IMR-90 (cell line): Measurements from ENCODE around the gene CDC42EP4. TPM values are rescaled to one million over a fixed set of nuclear protein-coding genes. Genes with fewer than 3 reads are reported as not detected.

ENCODE experiments used
- ATAC-seq: fragments of 200-7000 bp; cut with Tn5 transposase; 2 replicates; pipeline ENCODE4 v1.9.1; 2020; ENCODE audit warnings: low read depth, mild to moderate bottlenecking, moderate library complexity
- Bru-seq: library from RNA; stranded (reverse); fragments of 400-500 nt; gene quantifications from one replicate; lab custom pipeline; 2021; lab: Mats Ljungman, UMichigan
- BruChase-seq, 2 experiments: library from RNA; stranded (reverse); fragments of 400-500 nt; gene quantifications; one replicate each; lab custom pipeline; 2021; lab: Mats Ljungman, UMichigan
- BruUV-seq: library from RNA; stranded (reverse); fragments of 400-500 nt; replicated peaks from 2 replicates; lab custom pipeline; 2021; lab: Mats Ljungman, UMichigan
- CTCF ChIA-PET: fragments of 300-600 bp; formaldehyde crosslinking; extraction: SDS; loops from one replicate; lab custom pipeline; 2021; ENCODE audit warnings: antibody characterized with exemption; lab: Yijun Ruan, JAX
- POLR2A ChIA-PET: fragments of 300-600 bp; sonication (Branson Sonifier 250); formaldehyde crosslinking; loops from one replicate; lab custom pipeline; 2022; ENCODE audit warnings: antibody characterized with exemption; ENCODE audit not compliant: unreplicated experiment; lab: Charles Lee
- DNase-seq: peaks from one replicate; pipeline ENCODE4 v3.0.0; 2013
- H2AFZ ChIP-seq: replicated peaks from 2 replicates; pipeline ENCODE3; 2013; ENCODE audit warnings: low read length, mild to moderate bottlenecking; ENCODE audit not compliant: poor library complexity
- H2AK5ac ChIP-seq: 2 replicates; pipeline ENCODE4 v1.6.1; 2013; ENCODE audit warnings: low read depth, low read length, inconsistent platforms
- H2AK9ac ChIP-seq: replicated peaks from 2 replicates; pipeline ENCODE3; 2013; ENCODE audit warnings: mild to moderate bottlenecking, low read depth, low read length, moderate library complexity; ENCODE audit not compliant: poor library complexity
- H2BK120ac ChIP-seq: 2 replicates; pipeline ENCODE4 v1.6.1; 2013; ENCODE audit warnings: low read depth, low read length, inconsistent platforms
- H2BK15ac ChIP-seq: 3 replicates; pipeline ENCODE4 v1.6.1; 2013; ENCODE audit warnings: low read depth, low read length, inconsistent platforms
- H2BK20ac ChIP-seq: 2 replicates; pipeline ENCODE4 v1.6.1; 2013; ENCODE audit warnings: low read depth, mild to moderate bottlenecking, inconsistent platforms, low read length, moderate library complexity
- H2BK5ac ChIP-seq: 2 replicates; pipeline ENCODE4 v1.6.1; 2013; ENCODE audit warnings: mild to moderate bottlenecking, low read depth, low read length, inconsistent platforms; ENCODE audit not compliant: poor library complexity, severe bottlenecking
- H3K14ac ChIP-seq: replicated peaks from 2 replicates; pipeline ENCODE4 v1.6.1; 2013; ENCODE audit warnings: low read depth, low read length, inconsistent platforms
- H3K18ac ChIP-seq: 2 replicates; pipeline ENCODE4 v1.6.1; 2013; ENCODE audit warnings: low read depth, low read length, control low read depth
- H3K23ac ChIP-seq: 2 replicates; pipeline ENCODE4 v1.6.1; 2013; ENCODE audit warnings: low read depth, low read length, inconsistent platforms
- H3K27ac ChIP-seq: 2 replicates; pipeline ENCODE4 v1.5.1; 2013; ENCODE audit warnings: mild to moderate bottlenecking, control low read depth, low read length; ENCODE audit not compliant: insufficient read depth
- H3K27me3 ChIP-seq: 2 replicates; pipeline ENCODE4 v1.6.1; 2013; ENCODE audit warnings: low read length; ENCODE audit not compliant: control insufficient read depth, insufficient read depth
- H3K36me3 ChIP-seq: 2 replicates; pipeline ENCODE4 v1.6.1; 2013; ENCODE audit warnings: low read length, mixed read lengths; ENCODE audit not compliant: control insufficient read depth, insufficient read depth
- H3K4ac ChIP-seq: 2 replicates; pipeline ENCODE4 v1.6.1; 2013; ENCODE audit warnings: low read depth, low read length, inconsistent platforms
- H3K4me1 ChIP-seq: 2 replicates; pipeline ENCODE4 v1.6.1; 2013; ENCODE audit warnings: low read length, mixed read lengths; ENCODE audit not compliant: control insufficient read depth, insufficient read depth
- H3K4me2 ChIP-seq: 2 replicates; pipeline ENCODE4 v1.6.1; 2013; ENCODE audit warnings: low read depth, mild to moderate bottlenecking, control low read depth, low read length, moderate library complexity
- H3K4me3 ChIP-seq: 2 replicates; pipeline ENCODE4 v1.5.1; 2013; ENCODE audit warnings: low read depth, mild to moderate bottlenecking, control low read depth, low read length, moderate library complexity; ENCODE audit not compliant: insufficient read depth
- H3K56ac ChIP-seq: 2 replicates; pipeline ENCODE4 v1.6.1; 2013; ENCODE audit warnings: low read length, inconsistent platforms; ENCODE audit not compliant: insufficient read depth; ENCODE audit errors: extremely low read depth
- H3K79me1 ChIP-seq, 2 experiments: 2 replicates each; pipeline ENCODE4 v1.6.1; 2013; ENCODE audit warnings: low read length in 2 of 2, inconsistent platforms in 1 of 2, low read depth in 1 of 2
- H3K9ac ChIP-seq: 2 replicates; pipeline ENCODE4 v1.6.1; 2013; ENCODE audit warnings: low read depth, low read length, control low read depth
- H3K9me1 ChIP-seq: 2 replicates; pipeline ENCODE4 v1.6.1; 2013; ENCODE audit warnings: low read length, inconsistent platforms; ENCODE audit not compliant: insufficient read depth
- H3K9me3 ChIP-seq: 2 replicates; pipeline ENCODE4 v1.6.1; 2013; ENCODE audit warnings: low read length; ENCODE audit not compliant: control insufficient read depth, insufficient read depth
- H4K20me1 ChIP-seq: 2 replicates; pipeline ENCODE4 v1.6.1; 2013; ENCODE audit warnings: low read length, inconsistent platforms; ENCODE audit not compliant: insufficient read depth
- H4K5ac ChIP-seq: 2 replicates; pipeline ENCODE4 v1.6.1; 2013; ENCODE audit warnings: mild to moderate bottlenecking, low read depth, low read length, control low read depth
- H4K8ac ChIP-seq, 2 experiments: 2 replicates each; pipeline ENCODE4 v1.6.1; 2013; ENCODE audit warnings: low read depth in 2 of 2, low read length in 2 of 2, control low read depth in 1 of 2, inconsistent platforms in 1 of 2
- H4K91ac ChIP-seq: 2 replicates; pipeline ENCODE4 v1.6.1; 2013; ENCODE audit warnings: low read depth, low read length, inconsistent platforms; ENCODE audit not compliant: insufficient read depth
- BHLHE40 ChIP-seq: fragments of 150-350 bp; IDR thresholded peaks from 2 replicates; pipeline ENCODE4 v1.6.1; 2016; ENCODE audit warnings: mild to moderate bottlenecking, low read depth, low read length
- CEBPB ChIP-seq: IDR thresholded peaks from 2 replicates; pipeline ENCODE4 v1.6.1; 2012; ENCODE audit warnings: low read depth, low read length, improper control_type of control experiment
- FOS ChIP-seq: fragments of 150-350 bp; IDR thresholded peaks from 2 replicates; pipeline ENCODE4 v1.6.1; 2016; ENCODE audit warnings: low read depth, low read length
- MAFK ChIP-seq: IDR thresholded peaks from 2 replicates; pipeline ENCODE4 v1.6.1; 2012; ENCODE audit warnings: low read depth, low read length, improper control_type of control experiment
- MAZ ChIP-seq: IDR thresholded peaks from 2 replicates; pipeline ENCODE4 v1.6.1; 2012; ENCODE audit warnings: low read depth, mild to moderate bottlenecking, low read length, improper control_type of control experiment, moderate library complexity, borderline replicate concordance
- MXI1 ChIP-seq: IDR thresholded peaks from 2 replicates; pipeline ENCODE4 v1.6.1; 2012; ENCODE audit warnings: low read depth, mild to moderate bottlenecking, low read length, moderate library complexity, borderline replicate concordance
- NFE2L2 ChIP-seq: fragments of 150-350 bp; IDR thresholded peaks from 2 replicates; pipeline ENCODE4 v1.6.1; 2016; ENCODE audit warnings: low read depth, mild to moderate bottlenecking, low read length
- POLR2A ChIP-seq: IDR thresholded peaks from 2 replicates; pipeline ENCODE4 v1.6.1; 2012; ENCODE audit warnings: mild to moderate bottlenecking, low read depth, low read length
- RAD21 ChIP-seq: IDR thresholded peaks from 2 replicates; pipeline ENCODE4 v1.6.1; 2012; ENCODE audit warnings: low read length, improper control_type of control experiment
- RCOR1 ChIP-seq: IDR thresholded peaks from 2 replicates; pipeline ENCODE4 v1.6.1; 2012; ENCODE audit warnings: mild to moderate bottlenecking, low read length, improper control_type of control experiment; ENCODE audit not compliant: insufficient replicate concordance
- WGBS, 2 experiments: methylation state at CpG; one replicate each; pipeline versions ENCODE4 v1.1.5 to v1.1.7; 2013; ENCODE audit warnings: missing lambda C conversion rate in 2 of 2; ENCODE audit not compliant: insufficient read length in 1 of 2; ENCODE audit errors: extremely low coverage in 2 of 2; 5-methylcytosine and 5-hydroxymethylcytosine counted together
- dilution Hi-C: fragments of 300-500 bp; cut with HindIII; formaldehyde crosslinking; loops from one replicate; pipeline ENCODE4 v1.14.3; 2018; ENCODE audit warnings: low sequenced_read_pairs; ENCODE audit not compliant: unreplicated experiment
- in situ Hi-C: fragments of 300-500 bp; cut with MboI; formaldehyde crosslinking; loops from 3 replicates; pipeline ENCODE4 v1.14.3; 2019; ENCODE audit warnings: low sequenced_read_pairs, inconsistent platforms, mixed read lengths
- intact Hi-C: fragments of 100-400 bp; cut with micrococcal nuclease; formaldehyde crosslinking; loops from 2 replicates; pipeline ENCODE4 v1.10.0; 2022
- long read RNA-seq: library from polyadenylated mRNA; unstranded; transcript quantifications from one replicate; pipeline ENCODE4 v2.0.0, GENCODE V29; 2021; ENCODE audit not compliant: unreplicated experiment
- polyA plus RNA-seq, 3 experiments: library from polyadenylated mRNA; depleted of rRNA; stranded (reverse); fragments of >200 nt; gene quantifications; 2 replicates each; pipeline ENCODE4 v1.2.3, GENCODE V29; 2012; ENCODE audit warnings: low replicate concordance in 1 of 3
- total RNA-seq: library from RNA; depleted of rRNA; stranded (reverse); fragments of >200 nt; gene quantifications from 2 replicates; pipeline ENCODE4 v1.2.3, GENCODE V29; 2012; rRNA removed
- TF ChIP-seq, protein P1 (sequence below): fragments of 150-350 bp; IDR thresholded peaks from 2 replicates; pipeline ENCODE4 v1.6.1; 2017; ENCODE audit warnings: mild to moderate bottlenecking, antibody characterized with exemption, low read length, low read depth

The CDC42EP4 gene, protein sequence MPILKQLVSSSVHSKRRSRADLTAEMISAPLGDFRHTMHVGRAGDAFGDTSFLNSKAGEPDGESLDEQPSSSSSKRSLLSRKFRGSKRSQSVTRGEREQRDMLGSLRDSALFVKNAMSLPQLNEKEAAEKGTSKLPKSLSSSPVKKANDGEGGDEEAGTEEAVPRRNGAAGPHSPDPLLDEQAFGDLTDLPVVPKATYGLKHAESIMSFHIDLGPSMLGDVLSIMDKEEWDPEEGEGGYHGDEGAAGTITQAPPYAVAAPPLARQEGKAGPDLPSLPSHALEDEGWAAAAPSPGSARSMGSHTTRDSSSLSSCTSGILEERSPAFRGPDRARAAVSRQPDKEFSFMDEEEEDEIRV
- total RNA-seq (14.3 and 16.1 TPM in 2 replicates), polyA plus RNA-seq (2012; rRNA removed) (25.6 and 25.8 TPM in 2 replicates), Bru-seq, nascent RNA (percentile 66 among the genes with signal in this experiment), BruChase-seq, experiment 1, labeled RNA remaining after a 6-hour chase (percentile 82 among the genes with signal in this experiment), BruChase-seq, experiment 2, labeled RNA remaining after a 2-hour chase (percentile 77 among the genes with signal in this experiment)
- 15.5 and 25.9 TPM in 2 replicates for polyA plus RNA-seq (2012; cell fraction: cytosol; rRNA removed)
- polyA plus RNA-seq (2012; cell fraction: nucleus; rRNA removed; ENCODE audit: low replicate concordance), result 8.9 and 13.7 TPM in 2 replicates
- long read RNA-seq, transcript CDC42EP4-201 (2 exons, 3,272 nt), result major isoform, 28 of 75 reads
- long read RNA-seq, transcript CDC42EP4-205 (2 exons, 1,022 nt), result minor isoform, 8 of 75 reads
- long read RNA-seq, partial matches to known transcripts, result 0 of 75 reads
- long read RNA-seq, other reads (novel, unspliced or antisense), result 39 of 75 reads

DNA sequence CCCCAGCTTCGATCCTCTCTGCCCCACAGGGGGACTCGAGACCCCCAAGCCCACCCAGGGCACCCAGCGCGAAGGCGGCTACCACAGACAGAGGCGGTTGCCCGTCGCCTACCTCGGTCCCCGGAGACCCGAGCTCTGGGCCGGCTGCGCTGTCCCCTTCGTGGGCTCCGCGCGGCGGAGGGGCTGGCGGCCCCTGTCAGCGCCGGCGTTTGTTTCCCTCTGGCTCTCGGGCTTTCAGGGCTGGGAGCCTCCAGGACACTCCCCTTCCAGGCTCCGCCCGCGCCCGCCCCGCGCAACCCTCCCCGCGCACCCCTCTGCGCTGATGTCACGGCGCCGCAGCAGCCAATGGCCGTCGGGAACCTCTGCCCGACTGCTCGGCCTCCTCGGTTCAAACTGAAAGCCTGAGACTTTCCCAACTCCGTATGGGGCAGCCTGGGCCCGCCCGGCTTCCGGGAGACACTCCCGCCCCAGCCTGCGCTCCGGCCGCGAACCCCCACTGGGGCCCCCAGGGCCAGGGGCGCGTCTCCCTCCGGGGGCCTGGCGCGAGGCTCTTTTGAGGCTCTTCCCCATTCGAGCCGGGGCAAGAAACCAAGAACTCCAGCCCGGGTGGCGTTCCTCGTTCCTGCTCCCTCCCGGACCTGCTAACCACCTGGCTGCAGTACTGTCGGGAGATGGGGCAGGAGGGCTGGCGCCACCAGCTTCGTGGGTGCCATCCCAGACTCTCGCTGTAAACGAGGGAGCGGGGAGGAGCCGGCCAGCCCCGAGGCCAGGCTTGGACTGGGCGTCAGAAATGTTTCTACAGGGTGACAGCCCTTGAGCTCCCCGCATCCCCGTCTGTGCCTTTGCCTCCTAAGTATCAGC, at the start of gene CDC42EP4:
CDC42EP4 (minus strand) TSS at position 221 of the 861 bp plus-strand sequence. CDS start 25,501 bp downstream, outside the sequence.
- peak within 1 kb of the TSS; percentile 19; the same call in 1 of the 3 replicates for H2BK15ac ChIP-seq
- peak within 1 kb of the TSS; percentile 58 for H3K18ac ChIP-seq
- H3K4ac ChIP-seq, result peak within 1 kb of the TSS; percentile 55
- BruUV-seq, result no TSS peak
- peak within 1 kb of the TSS; percentile 99 for H3K27ac ChIP-seq
- DNase-seq, result peak; percentile 91
- no peaks in the 10 kb centered on the region for H3K9me3 ChIP-seq
- in situ Hi-C loops, result no loop called here
- H3K27me3 ChIP-seq, result no peaks in the 10 kb centered on the region
- peaks cover 15% of the 10 kb centered on the region for H3K4me1 ChIP-seq
- H2AK9ac ChIP-seq, result peak within 1 kb of the TSS; percentile 85
- ChIA-PET CTCF (interaction anchor here (1.2 to 2.6 kb wide), 3 partner anchors 21 to 58 kb away, joined by 3 to 13 read pairs (median 3); no protein-coding TSS in a partner anchor), POLR2A (no interaction called here)
- no peaks in the 10 kb centered on the region for H3K36me3 ChIP-seq
- WGBS, 2 experiments, result 1% methylated on average over 23 of the region's 71 CpGs; no CpG with 5 or more reads in 1 of the 2 experiments
- H3K23ac ChIP-seq, result peak within 1 kb of the TSS; percentile 49
- TF ChIP-seq MAFK (no peak), MXI1 (peak; percentile 70), FOS (no peak), RAD21 (no peak), RCOR1 (no peak), NFE2L2 (no peak), MAZ (peak; percentile 85), POLR2A (peak; percentile 91), CEBPB (peak; percentile 47; the same call in 1 of the 2 replicates), BHLHE40 (no peak)
- TF ChIP-seq, protein P1, sequence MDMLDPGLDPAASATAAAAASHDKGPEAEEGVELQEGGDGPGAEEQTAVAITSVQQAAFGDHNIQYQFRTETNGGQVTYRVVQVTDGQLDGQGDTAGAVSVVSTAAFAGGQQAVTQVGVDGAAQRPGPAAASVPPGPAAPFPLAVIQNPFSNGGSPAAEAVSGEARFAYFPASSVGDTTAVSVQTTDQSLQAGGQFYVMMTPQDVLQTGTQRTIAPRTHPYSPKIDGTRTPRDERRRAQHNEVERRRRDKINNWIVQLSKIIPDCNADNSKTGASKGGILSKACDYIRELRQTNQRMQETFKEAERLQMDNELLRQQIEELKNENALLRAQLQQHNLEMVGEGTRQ, result 0 out of 2 replicates have a peak, but pooled peaks have one; percentile 39
- H3K4me2 ChIP-seq, result peak within 1 kb of the TSS; percentile 77
- peak within 1 kb of the TSS; percentile 76 for H3K4me3 ChIP-seq
- peak within 1 kb of the TSS; percentile 51 for H3K14ac ChIP-seq
- peak within 1 kb of the TSS; percentile 6; the same call in 1 of the 2 replicates for H2BK120ac ChIP-seq
- dilution Hi-C loops, result no loop called here
- H3K56ac ChIP-seq, result peak within 1 kb of the TSS; percentile 77
- H3K9ac ChIP-seq, result peak within 1 kb of the TSS; percentile 99
- H4K91ac ChIP-seq, result peak within 1 kb of the TSS; percentile 71
- H3K9me1 ChIP-seq, result peaks cover 4% of the 10 kb centered on the region
- peak within 1 kb of the TSS; percentile 93 for H2AFZ ChIP-seq
- peak within 1 kb of the TSS; percentile 47; the same call in 1 of the 2 replicates for H4K5ac ChIP-seq
- peaks cover 3% of the 10 kb centered on the region; the same call in 1 of the 2 replicates for H4K20me1 ChIP-seq
- H2BK5ac ChIP-seq, result peak within 1 kb of the TSS; percentile 95
- peak within 1 kb of the TSS; percentile 54 for H2AK5ac ChIP-seq
- intact Hi-C loops, result loop anchor here (1.0 to 2.0 kb wide), 4 partner anchors 26 to 58 kb away; no protein-coding TSS in a partner anchor
- H2BK20ac ChIP-seq, result no peak within 1 kb of the TSS; the same call in 1 of the 2 replicates
- H4K8ac ChIP-seq, result peak within 1 kb of the TSS; percentile 77 to 87
- peak; percentile 89 for ATAC-seq
- peaks cover 3 to 23% of the 10 kb centered on the region in 2 experiments; a peak in 2 of 4 replicates for H3K79me1 ChIP-seq
